GM18499 (cell line): ENCODE data around the gene MAP1LC3C.
"Not testable (repeated sequence)": the region's sequence is repeated elsewhere in the genome, so short reads cannot be mapped to it uniquely, and the experiment has no call there.

Experiments used
- ATAC-seq: cut with Tn5 transposase; IDR thresholded peaks from one replicate; pipeline ENCODE4 v1.9.1; 2021; ENCODE audit warnings: moderate number of reproducible peaks; ENCODE audit not compliant: insufficient read depth, unreplicated experiment

MAP1LC3C gene

GRCh38 chr1:241994171-241994570, 4.7 kb downstream of the MAP1LC3C start:
- ATAC-seq: no peak

GRCh38 chr1:241992734-241993133, 6.2 kb downstream of the MAP1LC3C start:
- no peak for ATAC-seq

GRCh38 chr1:241990040-241990439, 8.9 kb downstream of the MAP1LC3C start:
- ATAC-seq: no peak

GRCh38 chr1:241988389-241988930, 10.4 kb downstream of the MAP1LC3C start:
- ATAC-seq: not testable (repeated sequence)

GRCh38 chr1:241985787-241986186, 13.1 kb downstream of the MAP1LC3C start:
- ATAC-seq: no peak

- no peak for ATAC-seq
Observed at GRCh38 chr1:241979926-241980325, 19.0 kb downstream of the MAP1LC3C start.

- ATAC-seq: no peak
Observed at GRCh38 chr1:241979071-241979470, 19.8 kb downstream of the MAP1LC3C start.

- no peak for ATAC-seq
Observed at GRCh38 chr1:241976229-241976628, 22.7 kb downstream of the MAP1LC3C start.

- no peak for ATAC-seq
Observed at GRCh38 chr1:241972703-241973369, 26.1 kb downstream of the MAP1LC3C start.

GRCh38 chr1:241968611-241969010, 30.3 kb downstream of the MAP1LC3C start:
- ATAC-seq: no peak

GRCh38 chr1:241964550-241965282, 34.2 kb downstream of the MAP1LC3C start:
- no peak for ATAC-seq

- no peak for ATAC-seq
Observed at GRCh38 chr1:241963722-241964121, 35.2 kb downstream of the MAP1LC3C start.

GRCh38 chr1:241962153-241962552, 36.7 kb downstream of the MAP1LC3C start:
- no peak for ATAC-seq

GRCh38 chr1:241957692-241958494, 41.0 kb downstream of the MAP1LC3C start, which contains the start of gene BECN2:
TSS of gene BECN2 (plus strand) at chr1:241957767. CDS start at chr1:241957767, 0 bp downstream.
- no peak for ATAC-seq

- no peak for ATAC-seq
Observed at GRCh38 chr1:241950390-241950789, 48.5 kb downstream of the MAP1LC3C start.

- ATAC-seq: no peak
Observed at GRCh38 chr1:241947354-241947753, 51.5 kb downstream of the MAP1LC3C start.
